GM23338 (cell line): ENCODE data around the gene MAPKAPK2.

ENCODE experiments used
- CREB1 ChIP-seq: fragments of 250-450 bp; sonication (Bioruptor Pico); IDR thresholded peaks from 2 replicates; pipeline ENCODE4 v1.5.0; 2020; ENCODE audit warnings: low read depth, mild to moderate bottlenecking, moderate library complexity
- CTCF ChIP-seq, 2 experiments: fragments of 200-600 bp in 1 of 2; sonication (generic) in 1 of 2; conservative IDR thresholded peaks; 2 replicates each; pipeline versions ENCODE4 v1.5.1 to v1.6.1; 2016 to 2017; ENCODE audit warnings: antibody characterized with exemption in 2 of 2, low read depth in 2 of 2, mild to moderate bottlenecking in 2 of 2, moderate library complexity in 1 of 2
- ETS1 ChIP-seq: IDR thresholded peaks from 2 replicates; pipeline ENCODE4 v1.6.1; 2016; ENCODE audit warnings: antibody characterized with exemption
- EZH2 ChIP-seq: fragments of 200-600 bp; sonication (generic); IDR thresholded peaks from one replicate; pipeline ENCODE4 v1.8.0; 2017; ENCODE audit warnings: antibody characterized with exemption, mild to moderate bottlenecking, low read depth; ENCODE audit not compliant: unreplicated experiment
- EZH2phosphoT487 ChIP-seq: fragments of 200-600 bp; sonication (generic); IDR thresholded peaks from one replicate; pipeline ENCODE4 v1.8.1; 2018; ENCODE audit warnings: antibody characterized with exemption; ENCODE audit not compliant: unreplicated experiment
- JUNB ChIP-seq: IDR thresholded peaks from one replicate; pipeline ENCODE4 v1.6.1; 2016; ENCODE audit warnings: antibody characterized with exemption; ENCODE audit not compliant: unreplicated experiment
- NANOG ChIP-seq: IDR thresholded peaks from 2 replicates; pipeline ENCODE4 v1.6.1; 2016; ENCODE audit warnings: antibody characterized with exemption, borderline replicate concordance
- POLR2AphosphoS5 ChIP-seq: IDR thresholded peaks from 2 replicates; pipeline ENCODE4 v1.6.1; 2016; ENCODE audit warnings: antibody characterized with exemption, low read depth
- REST ChIP-seq: IDR thresholded peaks from one replicate; pipeline ENCODE4 v1.6.1; 2018; ENCODE audit warnings: antibody characterized with exemption; ENCODE audit not compliant: unreplicated experiment
- STAT1 ChIP-seq: IDR thresholded peaks from one replicate; pipeline ENCODE4 v1.6.1; 2016; ENCODE audit warnings: antibody characterized with exemption; ENCODE audit not compliant: unreplicated experiment
- ZNF114 ChIP-seq: fragments of 250-450 bp; sonication (Bioruptor Pico); IDR thresholded peaks from 2 replicates; pipeline ENCODE4 v1.5.0; 2020; ENCODE audit warnings: mild to moderate bottlenecking, moderate library complexity

- TF ChIP-seq CTCF (conservative IDR thresholded peaks at IDR 0.05; ENCODE audit: low read depth in 2 of 2) (no peak), EZH2 (no peak), EZH2phosphoT487 (no peak), JUNB (no peak), ETS1 (no peak), NANOG (no peak), POLR2AphosphoS5 (no peak), REST (no peak), STAT1 (no peak), CREB1 (no peak), ZNF114 (no peak)
Observed at GRCh38 chr1:206687251-206687914, 2.7 kb downstream of the MAPKAPK2 start.
